ENCODE measurements around the gene CAPZB. TPM values are rescaled to one million over a fixed set of nuclear protein-coding genes. Genes with fewer than 3 reads are reported as not detected.

The CAPZB gene
- total RNA-seq, 1 experiment from 2014 or later: 491 TPM

DNA sequence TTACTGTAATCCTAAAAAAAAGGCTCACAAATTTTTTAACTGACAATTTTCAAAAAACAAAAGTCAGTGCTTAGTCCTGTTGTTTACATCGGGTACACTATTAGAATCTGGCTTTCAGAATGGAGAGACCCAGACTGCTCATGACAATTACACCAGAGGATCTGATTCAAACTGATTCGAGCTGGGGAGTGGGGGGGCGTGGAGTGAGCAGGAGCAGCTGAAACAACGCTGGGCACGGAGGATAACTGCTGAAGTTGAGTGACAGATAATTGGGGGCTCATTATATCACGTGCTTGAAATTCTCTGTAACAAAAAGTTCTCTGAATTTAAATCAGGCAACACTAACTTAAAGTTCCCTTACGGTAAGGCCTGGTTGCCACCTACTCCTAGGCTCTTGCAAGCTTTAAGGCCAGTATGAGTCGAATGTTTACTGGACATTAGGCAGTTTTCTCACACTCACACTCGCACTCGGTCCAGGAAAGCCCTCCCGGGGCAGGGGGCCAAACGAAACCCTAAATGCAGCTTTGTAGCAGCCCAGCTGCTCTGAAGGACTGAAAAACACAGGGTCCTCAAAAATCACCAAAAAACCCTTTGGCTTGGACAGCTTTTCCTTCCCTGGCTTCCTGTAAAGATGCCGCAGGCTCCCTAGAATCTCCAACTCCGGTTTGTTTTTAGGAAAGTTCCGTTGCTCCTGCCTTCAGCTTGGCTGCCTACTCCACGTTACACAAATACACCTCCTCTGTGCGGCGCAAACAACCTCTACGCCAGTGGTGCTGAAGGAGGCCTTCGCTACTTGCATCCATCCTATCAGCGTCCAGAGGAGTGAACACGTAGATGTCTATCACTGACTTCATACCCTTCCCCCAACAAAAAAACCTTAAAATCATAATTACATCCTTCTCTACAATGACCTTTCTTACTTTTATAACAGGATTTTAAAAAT, 42.9 kb downstream of the CAPZB start:
- POLR2A ChIA-PET: interaction anchor here (0.6 to 2.0 kb wide), 3 partner anchors 9 to 169 kb away, joined by 3 to 12 read pairs (median 9); a partner anchor contains a TSS
- in situ Hi-C loops (cut with HindIII; ENCODE audit: low pct_unique_long_range_greater_than_20kb, low sequenced_read_pairs) (no loop called here), intact Hi-C loops (cut with micrococcal nuclease; ENCODE audit: unreplicated experiment) (loop anchor here (10.0 kb wide), 1 partner anchor 202 kb away; the partner anchor contains the start of gene NBL1)
- Histone ChIP-seq H3K4me3 (ENCODE audit: low read depth in 2 of 2, low read length in 2 of 2) (0 out of 4 replicates have a peak overlapping the region, but pooled peaks of 1 of the 2 experiments have one; percentile 5), H3K36me3 (ENCODE audit: control insufficient read depth, insufficient read depth, low read length) (no peaks in the 10 kb centered on the region), H3K27ac (ENCODE audit: low read length) (peak overlapping the region; percentile 99), H3K27me3 (ENCODE audit: control insufficient read depth, insufficient read depth, low read length) (no peaks in the 10 kb centered on the region), H3K9me3 (ENCODE audit: control insufficient read depth, insufficient read depth, low read depth, low read length) (no peaks in the 10 kb centered on the region), H3K4me1 (ENCODE audit: control insufficient read depth, insufficient read depth, low read length) (peaks cover 99% of the 10 kb centered on the region)
- CTCF ChIA-PET: interaction anchor here (0.6 kb wide), 1 partner anchor 91 kb away, joined by 4 read pairs; no protein-coding TSS in a partner anchor
- no peak for ATAC-seq
- BruUV-seq (replicated peaks): no TSS peak
- TF ChIP-seq TCF7L2 (IDR thresholded peaks at IDR 0.05; ENCODE audit: low read depth, low read length): no peak
- TF ChIP-seq SIN3A (IDR thresholded peaks at IDR 0.05; ENCODE audit: borderline replicate concordance, insufficient read depth, low read depth, low read length): no peak
- no peak; the same call in 1 of the 2 replicates for TF ChIP-seq POLR2AphosphoS5 (IDR thresholded peaks at IDR 0.05; ENCODE audit: low read depth, low read length)
- TF ChIP-seq, protein P1, sequence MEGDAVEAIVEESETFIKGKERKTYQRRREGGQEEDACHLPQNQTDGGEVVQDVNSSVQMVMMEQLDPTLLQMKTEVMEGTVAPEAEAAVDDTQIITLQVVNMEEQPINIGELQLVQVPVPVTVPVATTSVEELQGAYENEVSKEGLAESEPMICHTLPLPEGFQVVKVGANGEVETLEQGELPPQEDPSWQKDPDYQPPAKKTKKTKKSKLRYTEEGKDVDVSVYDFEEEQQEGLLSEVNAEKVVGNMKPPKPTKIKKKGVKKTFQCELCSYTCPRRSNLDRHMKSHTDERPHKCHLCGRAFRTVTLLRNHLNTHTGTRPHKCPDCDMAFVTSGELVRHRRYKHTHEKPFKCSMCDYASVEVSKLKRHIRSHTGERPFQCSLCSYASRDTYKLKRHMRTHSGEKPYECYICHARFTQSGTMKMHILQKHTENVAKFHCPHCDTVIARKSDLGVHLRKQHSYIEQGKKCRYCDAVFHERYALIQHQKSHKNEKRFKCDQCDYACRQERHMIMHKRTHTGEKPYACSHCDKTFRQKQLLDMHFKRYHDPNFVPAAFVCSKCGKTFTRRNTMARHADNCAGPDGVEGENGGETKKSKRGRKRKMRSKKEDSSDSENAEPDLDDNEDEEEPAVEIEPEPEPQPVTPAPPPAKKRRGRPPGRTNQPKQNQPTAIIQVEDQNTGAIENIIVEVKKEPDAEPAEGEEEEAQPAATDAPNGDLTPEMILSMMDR (IDR thresholded peaks at IDR 0.05): no peak
- TF ChIP-seq, protein P2, sequence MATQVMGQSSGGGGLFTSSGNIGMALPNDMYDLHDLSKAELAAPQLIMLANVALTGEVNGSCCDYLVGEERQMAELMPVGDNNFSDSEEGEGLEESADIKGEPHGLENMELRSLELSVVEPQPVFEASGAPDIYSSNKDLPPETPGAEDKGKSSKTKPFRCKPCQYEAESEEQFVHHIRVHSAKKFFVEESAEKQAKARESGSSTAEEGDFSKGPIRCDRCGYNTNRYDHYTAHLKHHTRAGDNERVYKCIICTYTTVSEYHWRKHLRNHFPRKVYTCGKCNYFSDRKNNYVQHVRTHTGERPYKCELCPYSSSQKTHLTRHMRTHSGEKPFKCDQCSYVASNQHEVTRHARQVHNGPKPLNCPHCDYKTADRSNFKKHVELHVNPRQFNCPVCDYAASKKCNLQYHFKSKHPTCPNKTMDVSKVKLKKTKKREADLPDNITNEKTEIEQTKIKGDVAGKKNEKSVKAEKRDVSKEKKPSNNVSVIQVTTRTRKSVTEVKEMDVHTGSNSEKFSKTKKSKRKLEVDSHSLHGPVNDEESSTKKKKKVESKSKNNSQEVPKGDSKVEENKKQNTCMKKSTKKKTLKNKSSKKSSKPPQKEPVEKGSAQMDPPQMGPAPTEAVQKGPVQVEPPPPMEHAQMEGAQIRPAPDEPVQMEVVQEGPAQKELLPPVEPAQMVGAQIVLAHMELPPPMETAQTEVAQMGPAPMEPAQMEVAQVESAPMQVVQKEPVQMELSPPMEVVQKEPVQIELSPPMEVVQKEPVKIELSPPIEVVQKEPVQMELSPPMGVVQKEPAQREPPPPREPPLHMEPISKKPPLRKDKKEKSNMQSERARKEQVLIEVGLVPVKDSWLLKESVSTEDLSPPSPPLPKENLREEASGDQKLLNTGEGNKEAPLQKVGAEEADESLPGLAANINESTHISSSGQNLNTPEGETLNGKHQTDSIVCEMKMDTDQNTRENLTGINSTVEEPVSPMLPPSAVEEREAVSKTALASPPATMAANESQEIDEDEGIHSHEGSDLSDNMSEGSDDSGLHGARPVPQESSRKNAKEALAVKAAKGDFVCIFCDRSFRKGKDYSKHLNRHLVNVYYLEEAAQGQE (IDR thresholded peaks at IDR 0.05; ENCODE audit: insufficient read depth in 1 of 2, low read depth in 2 of 2, low read length in 1 of 2): no peak
- DNase-seq (ENCODE audit: low read depth, low spot score): no peak

DNA sequence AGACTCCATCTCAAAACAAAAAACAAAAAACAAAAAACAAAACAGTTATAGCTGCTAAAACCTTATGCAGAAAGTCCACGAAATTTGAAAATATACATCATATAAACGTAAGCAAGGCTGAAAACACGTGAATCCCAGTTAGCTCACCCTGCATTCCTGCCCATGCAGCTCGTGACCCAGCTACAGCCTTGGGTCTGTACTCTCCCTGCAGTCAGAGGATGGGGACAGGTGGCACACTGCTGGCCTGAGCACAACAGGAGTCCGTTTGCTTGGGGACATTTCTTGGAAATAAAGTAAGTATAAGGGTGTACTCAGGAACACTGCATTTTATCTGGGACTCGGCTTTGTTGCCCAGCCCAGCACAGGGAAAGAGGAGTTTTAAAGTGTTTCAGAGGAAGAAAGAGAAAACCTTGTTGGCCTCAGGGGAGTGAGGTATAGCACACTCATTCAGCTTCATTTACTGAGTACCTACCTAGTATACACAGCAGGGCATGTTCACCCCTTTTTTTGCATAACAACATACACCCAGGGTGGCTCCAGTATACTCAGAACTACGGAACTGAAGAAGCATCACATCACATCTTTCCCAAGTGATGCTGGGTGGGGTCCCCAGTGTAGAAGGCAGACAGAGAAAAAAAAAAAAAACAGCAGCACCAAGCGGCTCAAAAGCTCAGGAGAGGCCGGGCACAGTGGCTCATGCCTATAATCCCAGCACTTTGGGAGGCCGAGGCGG, 44.1 kb downstream of the CAPZB start:
- Histone ChIP-seq H3K27ac (ENCODE audit: low read length) (peak overlapping the region; percentile 99), H3K9me3 (ENCODE audit: control insufficient read depth, insufficient read depth, low read depth, low read length) (no peaks in the 10 kb centered on the region), H3K4me1 (ENCODE audit: control insufficient read depth, insufficient read depth, low read length) (peaks cover 99% of the 10 kb centered on the region), H3K36me3 (ENCODE audit: control insufficient read depth, insufficient read depth, low read length) (0 out of 2 replicates have a peak, but pooled peaks cover 9% of the 10 kb centered on the region), H3K4me3 (ENCODE audit: low read depth in 2 of 2, low read length in 2 of 2) (no peak overlapping the region), H3K27me3 (ENCODE audit: control insufficient read depth, insufficient read depth, low read length) (no peaks in the 10 kb centered on the region)
- ChIA-PET CTCF (interaction anchor here (0.6 to 0.9 kb wide), 2 partner anchors 99 to 210 kb away, joined by 3 to 8 read pairs; no protein-coding TSS in a partner anchor), POLR2A (interaction anchor here (0.6 kb wide), 2 partner anchors 67 to 170 kb away, joined by 3 to 12 read pairs; no protein-coding TSS in a partner anchor)
- intact Hi-C loops (cut with micrococcal nuclease; ENCODE audit: unreplicated experiment) (loop anchor here (10.0 kb wide), 1 partner anchor 204 kb away; the partner anchor contains the start of gene NBL1), in situ Hi-C loops (cut with HindIII; ENCODE audit: low pct_unique_long_range_greater_than_20kb, low sequenced_read_pairs) (no loop called here)
- no peak for TF ChIP-seq POLR2AphosphoS5 (IDR thresholded peaks at IDR 0.05; ENCODE audit: low read depth, low read length)
- no peak for TF ChIP-seq TCF7L2 (IDR thresholded peaks at IDR 0.05; ENCODE audit: low read depth, low read length)
- no peak for TF ChIP-seq SIN3A (IDR thresholded peaks at IDR 0.05; ENCODE audit: borderline replicate concordance, insufficient read depth, low read depth, low read length)
- TF ChIP-seq, protein P1 (IDR thresholded peaks at IDR 0.05): no peak
- TF ChIP-seq, protein P2 (IDR thresholded peaks at IDR 0.05; ENCODE audit: insufficient read depth in 1 of 2, low read depth in 2 of 2, low read length in 1 of 2): no peak
- ATAC-seq (peak; percentile 51; the same call in 1 of the 2 replicates), DNase-seq (ENCODE audit: low read depth, low spot score) (no peak)
- no TSS peak for BruUV-seq (replicated peaks)
